Fibroblast of lung (primary cell): Measurements from ENCODE around the gene NR3C2. TPM values are rescaled to one million over a fixed set of nuclear protein-coding genes. Genes with fewer than 3 reads are reported as not detected.

Source experiments
- DNase-seq, 2 donors: peaks; one replicate each; pipeline versions ENCODE4 v3.0.0 to v3.0.0-alpha.2; 2010; ENCODE audit warnings: low read depth in 2 of 2
- H2AFZ ChIP-seq: 2 replicates; pipeline ENCODE4 v1.5.1; 2012; ENCODE audit warnings: low read length, control low read depth, inconsistent platforms
- H3K27ac ChIP-seq: 2 replicates; pipeline ENCODE4 v1.5.1; 2011; ENCODE audit warnings: low read length, control low read depth; ENCODE audit not compliant: insufficient read depth
- H3K27me3 ChIP-seq: 2 replicates; pipeline ENCODE4 v1.5.1; 2011; ENCODE audit warnings: mild to moderate bottlenecking, low read length; ENCODE audit not compliant: control insufficient read depth, insufficient read depth
- H3K36me3 ChIP-seq: 2 replicates; pipeline ENCODE4 v1.5.1; 2011; ENCODE audit warnings: low read length; ENCODE audit not compliant: control insufficient read depth, insufficient read depth
- H3K4me1 ChIP-seq: 2 replicates; pipeline ENCODE4 v1.5.1; 2011; ENCODE audit warnings: low read length; ENCODE audit not compliant: control insufficient read depth, insufficient read depth; ENCODE audit errors: extremely low read depth
- H3K4me2 ChIP-seq: 2 replicates; pipeline ENCODE4 v1.5.1; 2011; ENCODE audit warnings: low read length, control low read depth; ENCODE audit not compliant: insufficient read depth; ENCODE audit errors: extremely low read depth
- H3K4me3 ChIP-seq, 4 experiments: fragments of 200-600 bp in 1 of 4; sonication (generic) in 1 of 4; replicated peaks in 1 of 4; 2 replicates each; pipeline ENCODE4 v1.5.1; 2011 to 2016; ENCODE audit warnings: low read length in 4 of 4, low read depth in 3 of 4, mild to moderate bottlenecking in 3 of 4, control low read depth in 2 of 4, inconsistent platforms in 1 of 4, mixed read lengths in 1 of 4; ENCODE audit not compliant: insufficient read depth in 1 of 4; ENCODE audit errors: control extremely low read depth in 1 of 4
- H3K79me2 ChIP-seq: 2 replicates; pipeline ENCODE4 v1.5.1; 2012; ENCODE audit warnings: mild to moderate bottlenecking, low read length, inconsistent platforms; ENCODE audit not compliant: control insufficient read depth, insufficient read depth
- H3K9ac ChIP-seq: 2 replicates; pipeline ENCODE4 v1.5.1; 2011; ENCODE audit warnings: mild to moderate bottlenecking, low read length, control low read depth; ENCODE audit not compliant: insufficient read depth
- H3K9me3 ChIP-seq: 2 replicates; pipeline ENCODE4 v1.5.1; 2012; ENCODE audit warnings: low read depth, low read length; ENCODE audit not compliant: control insufficient read depth, insufficient read depth
- H4K20me1 ChIP-seq: 2 replicates; pipeline ENCODE4 v1.5.1; 2011; ENCODE audit warnings: low read length; ENCODE audit not compliant: control insufficient read depth, insufficient read depth; ENCODE audit errors: extremely low read depth
- CTCF ChIP-seq, 2 donors: IDR thresholded peaks in 1 of 2; conservative IDR thresholded peaks in 1 of 2; 1 replicate in 1 of 2; 2 replicates in 1 of 2; pipeline ENCODE4 v1.5.1; 2011 to 2012; ENCODE audit warnings: low read length in 2 of 2, control low read depth in 1 of 2, inconsistent platforms in 1 of 2, low read depth in 1 of 2, mild to moderate bottlenecking in 1 of 2
- EZH2 ChIP-seq: IDR thresholded peaks from 2 replicates; pipeline ENCODE4 v1.5.1; 2012; ENCODE audit warnings: low read length, control low read depth, mild to moderate bottlenecking; ENCODE audit errors: missing control alignments
- polyA plus RNA-seq, 2 donors: library from polyadenylated mRNA; depleted of rRNA in 1 of 2; stranded (reverse) in 1 of 2; unstranded in 1 of 2; fragments of >200 nt; gene quantifications; 2 replicates each; pipeline ENCODE4 v1.2.1, GENCODE V29; 2011 to 2012; ENCODE audit warnings: missing spikeins in 1 of 2
- total RNA-seq: library from RNA; depleted of rRNA; stranded (reverse); fragments of >200 nt; gene quantifications from 2 replicates; pipeline ENCODE4 v1.2.1, GENCODE V29; 2014

NR3C2 gene
- total and polyA plus RNA-seq, 2 donors (not counting 1 experiment from before 2014, with no cell fraction given), result 1.9 to 7.4 TPM

DNA sequence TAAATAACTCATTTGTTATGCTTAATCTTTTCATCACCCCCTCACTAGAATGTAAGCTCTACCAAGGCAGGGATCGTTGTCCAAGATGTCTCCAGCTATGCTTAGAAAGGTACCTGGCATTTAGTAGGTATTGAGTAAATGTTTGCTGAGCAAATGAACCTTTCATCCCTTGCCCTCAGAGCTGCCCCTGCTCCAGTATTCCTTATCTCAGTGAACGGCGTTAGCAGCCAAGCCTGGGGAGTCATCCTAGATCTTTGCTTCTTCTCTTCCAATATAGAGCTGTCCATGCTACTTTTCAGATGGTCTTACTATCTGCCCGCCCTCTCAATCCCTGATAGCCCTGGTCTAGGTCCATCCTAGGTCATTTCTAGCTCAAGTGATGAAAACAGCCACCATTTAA, 188.4 kb downstream of the NR3C2 start:
- no peaks in the 10 kb centered on the region for H3K36me3 ChIP-seq
- H3K4me2 ChIP-seq, result no peak overlapping the region
- no peaks in the 10 kb centered on the region for H4K20me1 ChIP-seq
- no peaks in the 10 kb centered on the region for H3K27me3 ChIP-seq
- H3K27ac ChIP-seq, result no peak overlapping the region
- DNase-seq, result no peak
- H3K79me2 ChIP-seq, result no peaks in the 10 kb centered on the region
- no peak overlapping the region for H2AFZ ChIP-seq
- TF ChIP-seq CTCF (conservative IDR thresholded peaks at IDR 0.05 in 1 of 2, IDR thresholded peaks at IDR 0.05 in 1 of 2; ENCODE audit: low read depth in 1 of 2, low read length in 2 of 2) (no peak), EZH2 (no peak)
- H3K9ac ChIP-seq, result no peak overlapping the region
- no peak overlapping the region for H3K4me3 ChIP-seq
- H3K4me1 ChIP-seq, result no peaks in the 10 kb centered on the region
- no peaks in the 10 kb centered on the region for H3K9me3 ChIP-seq

GRCh38 chr4:148248824-148249223, 193.4 kb downstream of the NR3C2 start:
- no peak for DNase-seq

DNA sequence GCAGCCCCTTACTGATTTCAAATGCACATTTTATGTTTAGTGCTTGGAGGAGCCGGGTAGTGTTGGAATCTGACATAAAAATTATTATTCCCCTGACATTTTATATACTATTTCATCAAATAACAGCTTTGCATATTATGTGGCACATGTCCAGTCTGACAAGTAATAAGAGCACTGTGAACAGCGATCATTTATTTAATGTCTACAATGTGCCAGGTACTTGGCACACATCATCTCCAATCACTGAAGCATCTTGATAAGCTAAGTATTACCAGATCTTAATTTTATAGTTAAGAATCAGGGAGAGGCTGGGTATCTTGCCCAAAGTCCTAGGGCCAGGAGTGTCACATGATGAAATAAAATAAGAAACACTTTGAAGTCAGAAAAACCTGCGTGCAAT, 197.2 kb downstream of the NR3C2 start:
- Histone ChIP-seq H3K4me2 (no peak overlapping the region), H3K4me1 (no peaks in the 10 kb centered on the region), H4K20me1 (no peaks in the 10 kb centered on the region), H3K79me2 (no peaks in the 10 kb centered on the region), H3K4me3 (no peak overlapping the region), H3K9me3 (no peaks in the 10 kb centered on the region), H3K9ac (no peak overlapping the region), H2AFZ (no peak overlapping the region), H3K27ac (no peak overlapping the region), H3K36me3 (no peaks in the 10 kb centered on the region), H3K27me3 (no peaks in the 10 kb centered on the region)
- no peak for DNase-seq
- TF ChIP-seq EZH2 (no peak), CTCF (conservative IDR thresholded peaks at IDR 0.05 in 1 of 2, IDR thresholded peaks at IDR 0.05 in 1 of 2; ENCODE audit: low read depth in 1 of 2, low read length in 2 of 2) (no peak)

More at GRCh38 chr4:148248824-148249223, 193.4 kb downstream of the NR3C2 start:
- Histone ChIP-seq H4K20me1 (no peaks in the 10 kb centered on the region), H3K4me1 (no peaks in the 10 kb centered on the region), H3K9ac (no peak overlapping the region), H3K27ac (no peak overlapping the region), H3K36me3 (no peaks in the 10 kb centered on the region), H3K4me3 (no peak overlapping the region), H3K9me3 (no peaks in the 10 kb centered on the region), H3K27me3 (no peaks in the 10 kb centered on the region), H2AFZ (no peak overlapping the region), H3K79me2 (no peaks in the 10 kb centered on the region), H3K4me2 (no peak overlapping the region)
- TF ChIP-seq EZH2, result no peak
- TF ChIP-seq CTCF (conservative IDR thresholded peaks at IDR 0.05 in 1 of 2, IDR thresholded peaks at IDR 0.05 in 1 of 2; ENCODE audit: low read depth in 1 of 2, low read length in 2 of 2), result no peak
